ENCODE data around the gene KIAA1958. TPM values are rescaled to one million over a fixed set of nuclear protein-coding genes. Genes with fewer than 3 reads are reported as not detected.
"Not testable (repeated sequence)": the region's sequence is repeated elsewhere in the genome, so short reads cannot be mapped to it uniquely, and the experiment has no call there.

The KIAA1958 gene
- polyA plus RNA-seq, 4 donors: 10.9 to 17.6 (median 13.8) TPM

- DNase-seq (ENCODE audit: low read depth in 4 of 4, low spot score in 2 of 4): no peak
Observed at GRCh38 chr9:112489039-112489546, 2.5 kb downstream of the KIAA1958 start.

- DNase-seq (ENCODE audit: low read depth in 4 of 4, low spot score in 2 of 4): no peak
Observed at GRCh38 chr9:112489876-112490666, 3.4 kb downstream of the KIAA1958 start.

- no peak for DNase-seq (ENCODE audit: low read depth in 4 of 4, low spot score in 2 of 4)
Observed at GRCh38 chr9:112493393-112494137, 6.9 kb downstream of the KIAA1958 start.

GRCh38 chr9:112494153-112494552, 7.5 kb downstream of the KIAA1958 start:
- no peak for DNase-seq (ENCODE audit: low read depth in 4 of 4, low spot score in 2 of 4)

GRCh38 chr9:112495614-112496013, 9.0 kb downstream of the KIAA1958 start:
- no peak for DNase-seq (ENCODE audit: low read depth in 4 of 4, low spot score in 2 of 4)

- no peak for DNase-seq (ENCODE audit: low read depth in 4 of 4, low spot score in 2 of 4)
Observed at GRCh38 chr9:112496074-112496722, 9.6 kb downstream of the KIAA1958 start.

- DNase-seq (ENCODE audit: low read depth in 4 of 4, low spot score in 2 of 4): no peak
Observed at GRCh38 chr9:112500842-112501241, 14.2 kb downstream of the KIAA1958 start.

- no peak for DNase-seq (ENCODE audit: low read depth in 4 of 4, low spot score in 2 of 4)
Observed at GRCh38 chr9:112501287-112501686, 14.7 kb downstream of the KIAA1958 start.

- DNase-seq (ENCODE audit: low read depth in 4 of 4, low spot score in 2 of 4): no peak
Observed at GRCh38 chr9:112502175-112502946, 15.7 kb downstream of the KIAA1958 start.

- DNase-seq (ENCODE audit: low read depth in 4 of 4, low spot score in 2 of 4): no peak
Observed at GRCh38 chr9:112503170-112503569, 16.5 kb downstream of the KIAA1958 start.

GRCh38 chr9:112505086-112505485, 18.5 kb downstream of the KIAA1958 start:
- DNase-seq (ENCODE audit: low read depth in 4 of 4, low spot score in 2 of 4): no peak

- no peak for DNase-seq (ENCODE audit: low read depth in 4 of 4, low spot score in 2 of 4)
Observed at GRCh38 chr9:112505607-112506006, 19.0 kb downstream of the KIAA1958 start.

- DNase-seq (ENCODE audit: low read depth in 4 of 4, low spot score in 2 of 4): no peak
Observed at GRCh38 chr9:112506571-112506970, 19.9 kb downstream of the KIAA1958 start.

GRCh38 chr9:112507001-112507680, 20.5 kb downstream of the KIAA1958 start:
- no peak for DNase-seq (ENCODE audit: low read depth in 4 of 4, low spot score in 2 of 4)

GRCh38 chr9:112508377-112508776, 21.8 kb downstream of the KIAA1958 start:
- DNase-seq (ENCODE audit: low read depth in 4 of 4, low spot score in 2 of 4): no peak

- not testable (repeated sequence) for DNase-seq (ENCODE audit: low read depth in 4 of 4, low spot score in 2 of 4)
Observed at GRCh38 chr9:112512377-112512776, 25.8 kb downstream of the KIAA1958 start.

GRCh38 chr9:112516769-112517168, 30.1 kb downstream of the KIAA1958 start:
- DNase-seq (ENCODE audit: low read depth in 4 of 4, low spot score in 2 of 4): no peak

- no peak for DNase-seq (ENCODE audit: low read depth in 4 of 4, low spot score in 2 of 4)
Observed at GRCh38 chr9:112520069-112520468, 33.4 kb downstream of the KIAA1958 start.

GRCh38 chr9:112520656-112521055, 34.0 kb downstream of the KIAA1958 start:
- DNase-seq (ENCODE audit: low read depth in 4 of 4, low spot score in 2 of 4): no peak

- DNase-seq (ENCODE audit: low read depth in 4 of 4, low spot score in 2 of 4): no peak
Observed at GRCh38 chr9:112526973-112527372, 40.3 kb downstream of the KIAA1958 start.

Measured in left renal cortex interstitium (tissue), 4 donors.